HG02571 (cell line): Measurements from ENCODE around the gene UBR7.
"Not testable (repeated sequence)": the region's sequence is repeated elsewhere in the genome, so short reads cannot be mapped to it uniquely, and the experiment has no call there.

Experiments
- ATAC-seq: cut with Tn5 transposase; IDR thresholded peaks from one replicate; pipeline ENCODE4 v1.9.1; 2021; ENCODE audit warnings: mild to moderate bottlenecking, moderate library complexity; ENCODE audit not compliant: unreplicated experiment

Gene UBR7, protein sequence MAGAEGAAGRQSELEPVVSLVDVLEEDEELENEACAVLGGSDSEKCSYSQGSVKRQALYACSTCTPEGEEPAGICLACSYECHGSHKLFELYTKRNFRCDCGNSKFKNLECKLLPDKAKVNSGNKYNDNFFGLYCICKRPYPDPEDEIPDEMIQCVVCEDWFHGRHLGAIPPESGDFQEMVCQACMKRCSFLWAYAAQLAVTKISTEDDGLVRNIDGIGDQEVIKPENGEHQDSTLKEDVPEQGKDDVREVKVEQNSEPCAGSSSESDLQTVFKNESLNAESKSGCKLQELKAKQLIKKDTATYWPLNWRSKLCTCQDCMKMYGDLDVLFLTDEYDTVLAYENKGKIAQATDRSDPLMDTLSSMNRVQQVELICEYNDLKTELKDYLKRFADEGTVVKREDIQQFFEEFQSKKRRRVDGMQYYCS

GRCh38 chr14:93206793-93207467 lies at the start of gene UBR7, which contains the start of gene GON7:
Gene UBR7, plus strand, starts transcription at chr14:93207256. Its CDS starts 36 bp downstream, at chr14:93207292.
Gene GON7, minus strand, starts transcription at chr14:93207065. Its CDS starts 28 bp downstream, at chr14:93207037.
- ATAC-seq: peak; percentile 90

DNA sequence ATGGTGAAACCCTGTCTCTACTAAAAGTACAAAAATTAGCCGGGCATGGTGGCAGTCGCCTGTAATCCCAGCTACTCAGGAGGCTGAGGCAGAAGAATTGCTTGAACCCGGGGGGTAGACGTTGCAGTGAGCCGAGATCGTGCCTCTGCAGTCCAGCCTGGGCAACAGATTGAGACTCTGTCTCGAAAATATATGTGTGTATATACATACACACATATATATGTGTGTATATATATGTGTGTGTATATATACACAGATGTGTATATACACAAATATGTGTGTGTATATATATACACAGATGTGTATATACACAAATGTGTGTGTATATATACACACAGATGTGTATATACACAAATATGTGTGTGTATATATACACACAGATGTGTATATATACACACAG lies 48.7 kb upstream of the UBR7 start:
- not testable (repeated sequence) for ATAC-seq

- ATAC-seq: not testable (repeated sequence)
Measured at GRCh38 chr14:93159625-93160352, 47.3 kb upstream of the UBR7 start.

DNA sequence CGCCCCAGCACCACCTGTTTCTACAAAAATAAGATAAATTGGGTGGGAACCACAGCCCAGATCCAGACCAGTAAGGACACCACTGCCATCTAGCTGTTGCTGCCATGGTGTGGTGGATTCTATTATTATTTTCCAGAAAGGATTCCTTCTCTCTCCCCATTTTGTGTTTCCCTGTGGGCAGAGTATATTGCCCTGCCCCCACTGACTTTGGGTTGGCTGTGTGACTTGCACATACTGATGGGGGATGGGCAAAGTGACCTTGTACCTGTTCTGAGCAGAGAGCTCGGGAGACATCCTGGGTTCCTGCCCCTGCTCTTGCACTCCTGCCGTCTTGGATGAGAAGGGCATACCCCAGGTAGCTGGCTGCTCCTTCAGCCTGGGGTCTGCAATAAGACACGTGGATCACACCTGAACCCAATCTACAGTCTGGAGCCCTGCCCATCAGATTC lies 46.7 kb upstream of the UBR7 start:
- ATAC-seq: no peak

- ATAC-seq: no peak
Measured at GRCh38 chr14:93161411-93161940, 45.6 kb upstream of the UBR7 start.

DNA sequence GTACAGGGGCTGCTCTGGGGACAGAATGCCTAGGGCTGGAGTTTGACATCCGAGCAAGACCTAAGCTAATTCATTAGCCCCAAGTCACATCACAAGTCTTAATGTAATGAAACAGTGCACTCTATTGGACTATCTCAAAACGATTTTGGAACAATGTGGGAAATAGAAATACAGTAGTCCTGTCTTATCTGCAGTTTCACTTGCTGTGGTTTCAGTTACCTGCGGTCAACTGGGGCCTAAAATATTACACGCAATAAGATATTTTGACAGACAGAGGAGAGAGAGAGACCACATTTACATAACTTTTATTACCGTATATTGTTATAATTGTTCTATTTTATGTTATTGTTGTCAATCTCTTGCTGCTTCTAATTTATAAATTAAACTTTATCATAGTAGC lies 43.5 kb upstream of the UBR7 start:
- no peak for ATAC-seq

DNA sequence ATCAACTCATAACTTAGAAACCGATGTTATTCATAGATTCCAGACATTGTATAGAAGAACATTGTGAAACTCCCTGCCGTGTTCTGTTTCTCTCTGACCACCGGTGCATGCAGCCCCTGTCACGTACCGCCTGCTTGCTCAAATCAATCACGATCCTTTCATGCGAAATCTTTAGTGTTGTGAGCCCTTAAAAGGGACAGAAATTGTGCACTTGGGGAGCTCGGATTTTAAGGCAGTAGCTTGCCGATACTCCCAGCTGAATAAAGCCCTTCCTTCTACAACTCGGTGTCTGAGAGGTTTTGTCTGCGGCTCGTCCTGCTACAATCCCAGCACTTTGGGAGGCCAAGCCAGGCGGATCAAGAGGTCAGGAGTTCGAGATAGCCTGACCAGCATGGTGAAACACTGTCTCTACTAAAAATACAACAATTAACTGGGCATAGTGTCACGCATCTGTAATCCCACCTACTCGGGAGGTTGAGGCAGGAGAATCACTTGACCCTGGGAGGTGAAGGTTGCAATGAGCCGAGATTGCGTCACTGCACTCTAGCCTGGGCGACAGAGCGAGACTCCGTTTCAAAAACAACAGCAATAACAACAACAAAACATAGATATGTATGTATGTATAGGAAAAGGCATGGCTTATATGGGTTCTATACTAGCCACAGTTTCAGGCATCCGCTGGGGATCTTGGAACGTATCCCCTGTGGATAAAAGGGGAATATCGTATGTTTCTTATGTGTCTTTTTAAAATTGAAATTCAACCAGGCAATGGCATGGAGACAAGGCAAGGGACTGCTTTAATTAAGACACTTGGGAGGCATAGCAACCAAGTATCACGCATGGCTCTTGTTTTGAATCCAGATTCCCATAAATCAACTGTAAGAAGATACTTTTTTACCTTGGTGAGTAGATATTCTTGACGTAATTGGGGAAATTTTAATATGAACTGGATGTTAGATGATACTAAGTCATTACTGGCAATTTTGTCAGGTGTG lies 41.5 kb upstream of the UBR7 start:
- ATAC-seq: not testable (repeated sequence)

- not testable (repeated sequence) for ATAC-seq
Measured at GRCh38 chr14:93168610-93169009, 38.4 kb upstream of the UBR7 start.

DNA sequence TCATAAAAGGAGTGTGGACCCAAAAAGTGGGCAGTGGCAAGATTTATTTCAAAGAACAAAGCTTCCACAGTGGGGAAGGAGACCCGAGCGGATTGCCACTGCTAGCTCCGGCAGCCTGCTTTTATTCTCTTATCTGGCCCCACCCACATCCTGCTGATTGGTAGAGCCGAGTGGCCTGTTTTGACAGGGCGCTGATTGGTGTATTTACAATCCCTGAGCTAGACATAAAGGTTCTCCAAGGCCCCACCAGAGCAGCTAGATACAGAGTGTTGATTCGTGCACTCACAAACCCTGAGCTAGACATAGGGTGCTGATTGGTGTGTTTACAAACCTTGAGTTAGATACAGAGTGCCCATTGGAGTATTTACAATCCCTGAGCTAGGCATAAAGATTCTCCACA lies 37.4 kb upstream of the UBR7 start:
- ATAC-seq: not testable (repeated sequence)

DNA sequence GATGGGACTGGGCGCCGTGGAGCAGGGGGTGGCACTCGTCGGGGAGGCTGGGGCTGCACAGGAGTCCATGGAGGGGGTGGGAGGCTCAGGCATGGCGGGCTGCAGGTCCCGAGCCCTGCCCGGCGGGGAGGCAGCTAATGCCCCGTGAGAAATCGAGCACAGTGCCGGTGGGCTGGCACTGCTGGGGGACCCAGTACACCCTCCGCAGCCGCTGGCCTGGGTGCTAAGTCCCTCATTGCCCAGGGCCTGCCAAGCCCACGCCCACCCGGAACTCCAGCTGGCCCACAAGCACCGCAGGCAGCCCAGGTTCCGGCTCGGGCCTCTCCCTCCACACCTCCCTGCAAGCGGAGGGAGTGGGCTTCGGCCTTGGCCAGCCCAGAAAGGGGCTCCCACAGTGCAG lies 36.9 kb upstream of the UBR7 start:
- not testable (repeated sequence) for ATAC-seq

DNA sequence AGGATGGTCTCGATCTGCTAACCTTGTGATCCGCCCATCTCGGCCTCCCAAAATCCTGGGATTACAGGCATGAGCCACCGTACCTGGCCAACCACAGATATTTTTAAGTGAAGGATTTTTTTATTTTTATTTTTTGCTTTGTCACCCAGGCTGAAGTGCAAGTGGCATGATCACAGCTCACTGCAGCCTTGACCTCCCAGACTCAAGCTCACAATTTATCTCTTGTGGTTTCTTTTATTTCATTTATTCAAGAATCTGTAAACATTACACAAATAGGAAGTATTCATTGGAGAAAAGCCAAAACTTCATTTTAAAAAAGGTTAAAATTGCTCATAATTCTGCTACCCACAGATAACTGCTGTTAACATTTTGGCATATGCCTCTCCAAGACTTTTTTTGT lies 35.7 kb upstream of the UBR7 start:
- ATAC-seq: no peak

- ATAC-seq: no peak
Measured at GRCh38 chr14:93173943-93174395, 33.1 kb upstream of the UBR7 start.

DNA sequence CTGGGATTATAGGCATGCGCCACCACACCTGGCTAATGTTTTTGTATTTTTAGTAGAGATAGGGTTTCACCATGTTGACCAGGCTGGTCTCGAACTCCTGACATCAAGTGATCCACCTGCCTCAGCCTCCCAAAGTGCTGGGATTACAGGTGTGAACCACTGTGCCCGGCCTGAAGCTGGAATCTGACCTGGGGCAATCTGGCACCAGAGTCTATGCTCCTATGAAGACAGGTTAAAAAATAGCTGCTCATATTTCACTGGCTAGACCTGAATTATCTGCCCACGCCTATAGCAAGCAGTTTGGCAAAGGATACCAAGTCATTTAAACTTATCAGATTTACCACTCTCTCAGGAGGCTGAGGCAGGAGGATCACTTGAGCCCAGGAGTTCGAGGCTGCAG lies 32.3 kb upstream of the UBR7 start:
- ATAC-seq: not testable (repeated sequence)

DNA sequence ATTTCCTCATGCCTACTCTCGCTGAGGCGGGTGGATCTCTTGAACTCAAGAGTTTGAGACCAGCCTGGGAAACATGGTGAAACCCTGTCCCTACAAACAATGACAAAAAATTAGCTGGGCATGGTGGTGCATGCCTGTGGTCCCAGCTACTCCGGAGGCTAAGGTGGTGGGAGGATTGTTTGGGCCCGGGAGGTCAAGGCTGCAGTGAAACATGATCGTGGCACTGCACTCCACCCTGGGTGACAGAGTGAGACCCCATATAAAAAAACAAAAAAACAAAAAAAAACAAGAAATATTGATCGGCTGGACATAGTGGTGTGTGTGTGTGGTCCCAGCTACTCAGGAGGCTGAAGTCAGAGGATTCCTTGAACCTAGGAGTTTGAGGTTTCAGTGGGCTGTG lies 31.6 kb upstream of the UBR7 start:
- ATAC-seq: no peak

DNA sequence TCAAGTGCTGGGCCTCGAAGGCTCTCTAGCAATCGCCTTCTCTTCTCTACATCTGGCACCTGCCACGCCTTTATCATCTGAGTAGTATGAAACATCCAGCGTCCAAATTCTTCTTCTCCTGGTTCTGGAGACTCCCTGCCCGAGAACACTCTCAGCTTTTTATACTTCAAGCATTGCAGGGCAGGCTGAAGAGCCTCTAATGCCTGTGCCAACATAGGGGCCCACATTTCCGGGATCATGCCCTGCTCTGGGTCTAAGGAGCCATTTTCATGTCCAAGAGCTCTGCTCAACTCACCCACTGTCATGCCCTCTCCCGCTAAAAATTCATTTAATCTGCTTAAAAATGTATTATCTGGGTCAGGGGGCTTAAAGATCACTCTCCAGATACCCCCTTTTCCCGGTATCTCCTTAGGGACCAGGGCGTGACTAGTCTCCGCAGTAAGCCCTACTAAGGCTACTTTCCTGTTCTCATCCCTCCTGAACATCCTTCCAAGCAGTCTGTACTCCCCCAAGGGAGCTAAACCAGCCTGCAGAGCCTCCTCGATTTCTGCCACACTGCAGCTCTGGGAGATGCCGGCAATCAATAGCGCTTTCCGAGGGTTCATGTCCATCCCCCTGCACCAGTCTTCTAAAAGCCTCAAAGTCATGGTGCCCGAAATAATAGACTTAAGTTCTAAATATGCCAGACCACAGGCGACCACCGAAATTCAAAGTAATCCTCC lies 23.3 kb upstream of the UBR7 start:
- ATAC-seq: no peak

- ATAC-seq: peak; percentile 79
Measured at GRCh38 chr14:93184391-93185348, 22.4 kb upstream of the UBR7 start, which contains the start of the genes LYSET and MOAP1. Gene LYSET, plus strand, starts transcription at chr14:93185317. Its CDS starts 89 bp downstream, at chr14:93185406. Gene MOAP1, minus strand, starts transcription at chr14:93184897. Its CDS starts 655 bp downstream, at chr14:93184242.

DNA sequence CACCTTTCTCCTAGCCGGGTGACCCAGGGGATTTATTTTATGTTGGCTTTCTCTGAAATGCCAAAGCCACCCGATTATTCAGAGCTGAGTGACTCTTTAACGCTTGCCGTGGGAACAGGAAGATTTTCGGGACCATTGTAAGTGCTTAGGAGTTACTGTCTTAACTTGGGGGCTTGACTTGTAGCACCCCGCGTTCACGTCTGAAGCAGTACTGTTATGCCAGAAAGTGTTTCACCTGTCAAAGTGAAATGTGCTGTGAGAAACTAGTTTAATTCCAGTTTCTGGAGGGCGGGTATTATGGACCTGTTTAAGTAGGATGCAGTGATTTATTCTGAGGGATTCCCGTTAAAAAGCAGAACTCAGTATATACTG lies 21.7 kb upstream of the UBR7 start:
- ATAC-seq: no peak

GRCh38 chr14:93186466-93186865 lies 20.6 kb upstream of the UBR7 start:
- no peak for ATAC-seq
